Activated CD4-positive, CD25-positive, alpha-beta regulatory T cell (primary cell): ENCODE data around the gene SLC11A1.

Experiments
- DNase-seq, 4 experiments: peaks; one replicate each; lab custom pipeline; 2025; lab: John Stamatoyannopoulos, UW

SLC11A1 gene, protein sequence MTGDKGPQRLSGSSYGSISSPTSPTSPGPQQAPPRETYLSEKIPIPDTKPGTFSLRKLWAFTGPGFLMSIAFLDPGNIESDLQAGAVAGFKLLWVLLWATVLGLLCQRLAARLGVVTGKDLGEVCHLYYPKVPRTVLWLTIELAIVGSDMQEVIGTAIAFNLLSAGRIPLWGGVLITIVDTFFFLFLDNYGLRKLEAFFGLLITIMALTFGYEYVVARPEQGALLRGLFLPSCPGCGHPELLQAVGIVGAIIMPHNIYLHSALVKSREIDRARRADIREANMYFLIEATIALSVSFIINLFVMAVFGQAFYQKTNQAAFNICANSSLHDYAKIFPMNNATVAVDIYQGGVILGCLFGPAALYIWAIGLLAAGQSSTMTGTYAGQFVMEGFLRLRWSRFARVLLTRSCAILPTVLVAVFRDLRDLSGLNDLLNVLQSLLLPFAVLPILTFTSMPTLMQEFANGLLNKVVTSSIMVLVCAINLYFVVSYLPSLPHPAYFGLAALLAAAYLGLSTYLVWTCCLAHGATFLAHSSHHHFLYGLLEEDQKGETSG

DNA sequence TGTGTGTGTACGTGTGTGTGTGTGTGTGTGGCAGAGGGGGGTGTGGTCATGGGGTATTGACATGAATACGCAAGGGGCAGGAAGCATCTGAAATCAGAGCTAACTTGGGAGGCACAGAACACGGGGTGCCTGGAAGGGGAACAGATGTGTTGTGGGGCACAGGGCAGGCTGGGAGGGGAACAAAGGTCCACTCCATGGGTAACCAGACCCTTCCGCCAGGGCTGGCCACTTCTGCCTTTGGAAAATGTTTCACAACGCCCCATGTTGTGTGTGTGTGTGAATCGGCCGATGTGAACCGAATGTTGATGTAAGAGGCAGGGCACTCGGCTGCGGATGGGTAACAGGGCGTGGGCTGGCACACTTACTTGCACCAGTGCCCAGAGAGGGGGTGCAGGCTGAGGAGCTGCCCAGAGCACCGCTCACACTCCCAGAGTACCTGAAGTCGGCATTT lies at the start of gene SLC11A1:
TSS of gene SLC11A1 (plus strand) at position 358 of the 451 bp plus-strand sequence. CDS start 96 bp downstream, outside the sequence.
- DNase-seq = no peak

- DNase-seq = no peak
Measured at GRCh38 chr2:218332288-218332687, 49.8 kb upstream of the SLC11A1 start.

- DNase-seq = no peak
Measured at GRCh38 chr2:218332920-218333645, 49.0 kb upstream of the SLC11A1 start.

DNA sequence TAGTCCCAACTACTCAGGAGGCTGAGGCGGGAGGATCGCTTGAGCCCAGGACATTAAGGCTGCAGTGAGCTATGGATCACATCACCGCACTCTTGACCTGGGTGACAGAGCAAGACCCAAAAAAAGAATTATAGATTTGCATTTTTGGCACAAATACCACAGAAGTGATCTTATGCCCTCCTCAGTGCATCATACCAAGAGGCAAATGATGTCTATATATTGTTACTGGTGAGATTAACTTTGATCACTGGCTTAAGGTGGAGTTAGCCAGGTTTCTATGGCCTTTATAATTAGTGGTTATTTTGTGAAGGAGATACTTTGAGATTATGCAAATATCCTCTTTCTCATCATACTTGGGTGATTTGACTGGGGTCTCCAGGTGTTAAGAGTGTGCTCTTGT lies 47.5 kb upstream of the SLC11A1 start:
- no peak for DNase-seq

- no peak for DNase-seq
Measured at GRCh38 chr2:218340656-218341055, 41.4 kb upstream of the SLC11A1 start.

DNA sequence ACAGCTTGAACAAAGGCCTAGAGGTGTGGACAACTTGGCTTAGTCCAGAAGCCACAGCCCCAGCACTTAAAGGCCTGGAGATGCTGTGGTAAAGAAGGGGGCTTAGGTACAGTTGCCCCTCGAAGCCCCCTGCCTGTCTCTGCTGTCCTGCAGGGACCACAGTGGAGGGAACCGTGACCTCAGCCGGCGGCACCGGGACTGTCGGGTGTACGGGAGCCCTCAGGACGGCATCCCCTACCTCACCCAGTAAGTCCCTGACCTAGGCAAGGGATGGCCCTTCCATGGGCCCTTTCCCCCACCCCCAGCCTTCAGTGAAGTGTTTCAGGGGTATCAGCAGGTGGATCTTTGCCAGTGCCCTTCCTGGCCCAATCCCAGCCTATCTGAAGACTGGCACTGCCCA lies 40.7 kb upstream of the SLC11A1 start:
- no peak for DNase-seq

- DNase-seq = no peak
Measured at GRCh38 chr2:218342837-218343236, 39.2 kb upstream of the SLC11A1 start.

GRCh38 chr2:218343591-218343990 lies 38.5 kb upstream of the SLC11A1 start:
- DNase-seq = no peak

DNA sequence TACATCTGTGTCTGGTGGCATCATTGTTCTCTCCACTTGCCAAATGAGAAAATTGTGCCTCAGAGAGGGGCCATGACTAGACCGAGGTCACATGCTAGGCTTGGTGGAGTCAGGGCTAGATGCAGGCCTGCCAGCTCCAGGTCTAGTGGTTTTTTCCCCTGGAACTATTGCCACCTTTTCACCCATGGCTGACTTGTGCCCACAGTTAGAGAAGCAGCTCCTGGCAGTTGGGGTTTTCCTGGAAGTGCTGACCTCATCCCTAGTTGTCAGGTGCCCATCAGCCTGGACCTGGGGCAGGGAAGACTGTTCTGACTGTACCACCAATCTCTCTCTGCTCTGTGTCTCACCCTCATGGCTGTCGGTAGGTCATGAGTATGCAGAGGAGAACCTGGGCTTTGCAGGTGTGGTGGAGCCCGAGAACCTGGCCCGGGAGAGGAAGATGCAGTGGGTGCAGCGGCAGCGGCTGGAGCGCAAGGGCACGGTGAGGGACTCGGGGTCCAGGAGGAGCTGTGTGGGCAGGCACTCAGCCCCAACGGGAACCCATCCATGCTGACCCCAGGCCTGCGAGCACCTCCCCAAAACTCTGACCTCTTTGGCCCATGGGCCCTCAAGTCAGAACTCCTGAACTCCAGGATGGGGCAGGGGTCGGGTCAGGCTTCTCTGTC lies 37.9 kb upstream of the SLC11A1 start:
- DNase-seq = no peak

DNA sequence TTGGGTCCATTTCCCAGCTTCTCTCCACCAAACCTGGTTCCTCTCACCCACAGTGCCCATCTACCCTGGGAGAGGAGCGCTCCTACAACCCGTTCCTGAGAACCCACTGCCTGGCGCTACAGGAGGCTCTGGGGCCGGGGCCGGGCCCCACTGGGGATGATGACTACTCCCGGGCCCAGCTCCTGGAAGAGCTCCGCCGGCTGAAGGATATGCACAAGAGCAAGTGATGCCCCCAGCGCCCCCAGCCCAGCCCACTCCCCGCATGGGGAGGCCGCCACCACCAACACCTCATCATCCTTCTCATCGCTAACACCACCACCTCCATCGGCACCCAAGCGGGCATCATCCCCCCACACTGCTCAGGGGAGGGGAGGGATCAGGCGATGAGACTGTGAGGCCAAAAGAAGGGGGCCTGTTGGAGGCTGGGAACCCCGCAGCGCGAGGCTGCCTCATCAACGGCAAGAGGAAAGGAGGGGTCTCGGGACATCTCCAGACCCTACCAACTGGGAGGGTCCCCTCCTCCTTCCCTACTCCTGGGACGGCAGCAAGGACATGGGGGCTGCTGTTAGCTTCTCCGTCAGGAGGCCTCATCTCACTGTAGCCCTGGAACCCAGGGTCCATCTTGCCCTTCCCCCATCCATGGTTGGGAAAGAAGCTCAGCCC lies 37.2 kb upstream of the SLC11A1 start:
- DNase-seq = no peak

DNA sequence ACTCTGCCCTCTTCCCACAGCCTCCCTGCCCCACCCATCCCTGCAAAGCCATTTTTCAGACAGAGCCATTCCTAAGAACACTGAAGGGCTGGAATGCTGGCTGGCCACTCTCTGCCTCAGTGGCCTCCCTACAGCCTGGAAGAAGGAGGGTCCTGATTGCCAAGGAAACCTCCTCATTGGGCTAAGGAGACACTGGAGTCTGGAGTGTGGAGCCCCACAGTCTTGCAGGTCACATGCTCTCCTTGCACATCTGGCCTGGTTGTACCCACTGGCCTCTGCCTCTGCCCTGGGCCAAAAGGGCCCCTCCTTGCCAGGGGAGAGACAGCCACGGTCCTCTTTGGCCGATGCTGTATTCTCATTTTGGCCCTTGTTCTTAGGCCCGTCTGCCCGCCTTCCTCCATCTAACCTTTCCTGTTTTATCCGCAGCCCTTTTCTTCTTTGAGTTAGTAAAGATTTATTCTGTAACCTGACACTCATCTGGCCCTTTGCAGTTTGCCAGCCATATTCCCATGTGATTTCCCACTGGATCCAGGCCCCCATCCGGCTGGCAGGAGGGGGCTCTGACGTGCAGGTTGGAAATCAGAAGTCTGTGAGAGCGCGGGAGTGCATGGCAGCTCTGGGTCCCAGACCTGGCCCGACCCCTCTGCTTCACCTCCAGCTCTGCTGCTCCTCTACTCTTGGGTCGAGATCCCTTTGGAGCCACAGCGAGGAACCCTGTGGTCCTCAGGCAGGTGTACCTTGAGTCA lies 36.4 kb upstream of the SLC11A1 start:
- no peak for DNase-seq

- DNase-seq = no peak
Measured at GRCh38 chr2:218347172-218347571, 34.9 kb upstream of the SLC11A1 start.

DNA sequence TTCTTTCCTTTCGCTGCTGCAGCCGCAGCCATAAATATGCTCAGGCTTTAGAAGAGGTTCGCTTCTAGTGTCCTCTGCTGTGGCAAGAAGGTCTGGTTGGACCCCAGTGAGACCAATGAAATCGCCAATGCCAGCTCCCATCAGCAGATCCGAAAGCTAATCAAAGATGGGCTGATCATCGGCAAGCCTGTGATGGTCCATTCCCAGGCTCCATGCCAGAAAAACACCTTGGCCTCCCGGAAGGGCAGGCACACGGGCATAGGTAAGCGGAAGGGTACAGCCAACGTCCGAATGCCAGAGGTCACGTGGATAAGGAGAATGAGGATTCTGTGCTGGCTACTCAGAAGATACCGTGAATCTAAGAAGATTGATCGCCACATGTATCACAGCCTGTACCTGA lies 28.0 kb upstream of the SLC11A1 start:
- no peak for DNase-seq

GRCh38 chr2:218354850-218355443 lies 27.1 kb upstream of the SLC11A1 start:
- no peak for DNase-seq

GRCh38 chr2:218357236-218358177 lies 24.6 kb upstream of the SLC11A1 start:
- DNase-seq = no peak

DNA sequence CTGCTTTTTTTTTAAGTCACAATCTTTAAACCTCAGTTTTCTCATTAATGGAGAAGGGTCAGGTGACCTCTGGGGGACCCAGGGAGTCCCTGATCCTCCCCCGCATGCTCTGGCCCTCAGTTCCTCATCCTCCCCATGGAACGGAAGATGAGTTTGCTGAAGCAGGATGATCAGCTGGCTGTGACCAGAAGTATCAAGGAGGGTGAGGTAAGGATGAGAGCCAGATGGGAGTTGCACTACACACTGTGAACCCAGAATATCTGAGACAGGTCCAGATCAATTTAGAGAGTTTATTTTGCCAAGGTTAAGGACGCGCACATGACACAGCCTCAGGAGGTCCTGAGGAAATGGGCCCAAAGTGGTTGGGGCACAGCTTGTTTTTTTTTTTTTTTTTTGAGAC lies 21.6 kb upstream of the SLC11A1 start:
- DNase-seq = no peak

GRCh38 chr2:218362606-218363005 lies 19.5 kb upstream of the SLC11A1 start:
- no peak for DNase-seq

DNA sequence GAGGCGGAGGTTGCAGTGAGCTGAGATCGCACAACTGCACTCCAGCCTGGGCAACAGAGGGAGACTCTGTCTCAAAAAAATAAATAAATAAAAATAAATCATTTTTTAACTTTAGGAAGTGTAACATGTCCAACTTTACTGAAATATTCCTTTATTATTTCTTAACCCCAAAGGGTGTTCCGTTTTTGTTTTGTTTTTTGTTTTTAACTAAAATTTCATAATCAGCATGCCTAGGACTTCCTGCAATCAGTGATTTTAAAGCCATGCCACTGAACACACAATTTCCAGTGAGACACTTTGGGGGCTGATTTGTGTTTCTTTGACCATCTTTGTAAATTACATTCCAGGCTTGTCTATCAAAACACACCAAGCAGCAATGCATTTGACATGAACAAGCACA lies 18.3 kb upstream of the SLC11A1 start:
- DNase-seq = no peak

GRCh38 chr2:218364196-218364595 lies 17.9 kb upstream of the SLC11A1 start:
- no peak for DNase-seq
